H1 (cell line): ENCODE results near the gene MCM3AP. TPM values are rescaled to one million over a fixed set of nuclear protein-coding genes. Genes with fewer than 3 reads are reported as not detected.

Experiments
- CTCF ChIA-PET: fragments of 300-600 bp; sonication (Branson Sonifier 250); formaldehyde crosslinking; loops from one replicate; lab custom pipeline; 2021; ENCODE audit not compliant: partially characterized antibody; lab: Charles Lee
- POLR2A ChIA-PET: fragments of 300-600 bp; sonication (Branson Sonifier 250); formaldehyde crosslinking; loops from one replicate; lab custom pipeline; 2021; ENCODE audit warnings: inconsistent platforms; ENCODE audit not compliant: partially characterized antibody; lab: Charles Lee
- DNase-seq, 2 experiments: peaks; one replicate each; pipeline versions ENCODE4 v3.0.0 to v3.0.0-alpha.2; 2010 to 2022; ENCODE audit warnings: low spot score in 2 of 2, low read depth in 1 of 2, mixed read lengths in 1 of 2
- FAIRE-seq: peaks from 2 replicates; lab custom pipeline; 2011; peaks lifted over from hg19 to GRCh38; lab: Jason Lieb, UNC
- H2AFZ ChIP-seq: 2 replicates; pipeline ENCODE4 v1.8.1; 2012; ENCODE audit warnings: low read length, inconsistent platforms
- H2AK5ac ChIP-seq: 2 replicates; pipeline ENCODE4 v1.6.1; 2013; ENCODE audit warnings: low read depth, low read length
- H2BK120ac ChIP-seq: replicated peaks from 2 replicates; pipeline ENCODE3; 2013; ENCODE audit warnings: low read depth, low read length, inconsistent platforms
- H2BK12ac ChIP-seq: 2 replicates; pipeline ENCODE4 v1.6.1; 2013; ENCODE audit warnings: low read depth, low read length
- H2BK15ac ChIP-seq: 2 replicates; pipeline ENCODE4 v1.6.1; 2013; ENCODE audit warnings: low read length
- H2BK20ac ChIP-seq: 2 replicates; pipeline ENCODE4 v1.6.1; 2013; ENCODE audit warnings: low read length
- H2BK5ac ChIP-seq: 2 replicates; pipeline ENCODE4 v1.6.1; 2013; ENCODE audit warnings: low read depth, low read length
- H3K14ac ChIP-seq: 2 replicates; pipeline ENCODE4 v1.6.1; 2013; ENCODE audit warnings: inconsistent platforms; ENCODE audit not compliant: insufficient read length
- H3K18ac ChIP-seq: 2 replicates; pipeline ENCODE4 v1.6.1; 2013; ENCODE audit warnings: low read length; ENCODE audit errors: extremely low read depth
- H3K23ac ChIP-seq: 2 replicates; pipeline ENCODE4 v1.6.1; 2013; ENCODE audit warnings: inconsistent platforms; ENCODE audit not compliant: insufficient read length
- H3K23me2 ChIP-seq: 2 replicates; pipeline ENCODE4 v1.6.1; 2013; ENCODE audit warnings: low read depth, low read length
- H3K27ac ChIP-seq: 2 replicates; pipeline ENCODE4 v1.6.1; 2011; ENCODE audit warnings: low read depth, low read length, inconsistent platforms
- H3K27me3 ChIP-seq, 4 experiments: replicated peaks in 1 of 4; 1 replicate in 1 of 4; 2 replicates in 3 of 4; pipeline versions ENCODE4 v1.6.1 to v1.8.1; 2011 to 2013; ENCODE audit warnings: low read length in 3 of 4, mild to moderate bottlenecking in 3 of 4, inconsistent platforms in 2 of 4, mixed read lengths in 2 of 4, moderate library complexity in 1 of 4; ENCODE audit not compliant: control insufficient read depth in 3 of 4, insufficient read depth in 3 of 4; ENCODE audit errors: extremely low read depth in 1 of 4
- H3K36me3 ChIP-seq, 4 experiments: 2 replicates each; pipeline versions ENCODE4 v1.6.1 to v1.8.1; 2011 to 2013; ENCODE audit warnings: mild to moderate bottlenecking in 4 of 4, low read length in 3 of 4, moderate library complexity in 2 of 4, control low read depth in 1 of 4, inconsistent platforms in 1 of 4; ENCODE audit not compliant: insufficient read depth in 4 of 4, control insufficient read depth in 2 of 4
- H3K4ac ChIP-seq: replicated peaks from 2 replicates; pipeline ENCODE3; 2013; ENCODE audit warnings: low read length, low read depth, mixed read lengths, inconsistent platforms; ENCODE audit not compliant: insufficient read length
- H3K4me1 ChIP-seq, 4 experiments: replicated peaks in 1 of 4; 1 replicate in 1 of 4; 2 replicates in 3 of 4; pipeline versions ENCODE4 v1.6.1 to v1.8.1; 2011 to 2013; ENCODE audit warnings: low read length in 3 of 4, inconsistent platforms in 2 of 4, mixed read lengths in 1 of 4; ENCODE audit not compliant: insufficient read depth in 4 of 4, control insufficient read depth in 3 of 4
- H3K4me2 ChIP-seq, 2 experiments: 2 replicates each; pipeline versions ENCODE4 v1.6.1 to v1.8.1; 2011 to 2013; ENCODE audit warnings: low read depth in 2 of 2, low read length in 2 of 2, control low read depth in 1 of 2, inconsistent platforms in 1 of 2, mild to moderate bottlenecking in 1 of 2; ENCODE audit not compliant: insufficient read depth in 1 of 2
- H3K4me3 ChIP-seq, 4 experiments: fragments of 200-600, 300-600 bp in 1 of 4; sonication (generic), shearing (Covaris generic), sonication (Bioruptor Twin) in 1 of 4; 2 replicates each; pipeline versions ENCODE4 v1.5.1 to v1.8.1; 2011 to 2016; ENCODE audit warnings: low read length in 4 of 4, low read depth in 3 of 4, control low read depth in 2 of 4, inconsistent platforms in 2 of 4, mild to moderate bottlenecking in 2 of 4, mixed read lengths in 1 of 4, moderate library complexity in 1 of 4; ENCODE audit not compliant: insufficient read depth in 2 of 4; ENCODE audit errors: extremely low read depth in 1 of 4
- H3K56ac ChIP-seq: replicated peaks from 2 replicates; pipeline ENCODE3; 2013; ENCODE audit warnings: low read depth, mild to moderate bottlenecking, mixed read lengths, low read length, inconsistent platforms; ENCODE audit not compliant: insufficient read length
- H3K79me1 ChIP-seq: 2 replicates; pipeline ENCODE4 v1.6.1; 2013; ENCODE audit warnings: low read depth, low read length, control low read depth
- H3K79me2 ChIP-seq, 2 experiments: 2 replicates each; pipeline versions ENCODE4 v1.6.1 to v1.8.1; 2012 to 2013; ENCODE audit warnings: low read length in 2 of 2, mild to moderate bottlenecking in 2 of 2, inconsistent platforms in 1 of 2; ENCODE audit not compliant: insufficient read depth in 2 of 2, control insufficient read depth in 1 of 2
- H3K9ac ChIP-seq, 4 experiments: replicated peaks in 1 of 4; 1 replicate in 1 of 4; 2 replicates in 3 of 4; pipeline versions ENCODE4 v1.6.1 to v1.8.1; 2011 to 2013; ENCODE audit warnings: low read depth in 3 of 4, low read length in 3 of 4, control low read depth in 2 of 4, mild to moderate bottlenecking in 2 of 4, moderate library complexity in 2 of 4, inconsistent platforms in 1 of 4; ENCODE audit errors: extremely low read depth in 1 of 4
- H3K9me3 ChIP-seq, 2 experiments: 2 replicates each; pipeline versions ENCODE4 v1.6.1 to v1.8.1; 2012 to 2013; ENCODE audit warnings: mild to moderate bottlenecking in 2 of 2, moderate library complexity in 2 of 2, control low read depth in 1 of 2, inconsistent platforms in 1 of 2, low read depth in 1 of 2, low read length in 1 of 2, mixed read lengths in 1 of 2; ENCODE audit not compliant: insufficient read depth in 2 of 2
- H4K20me1 ChIP-seq, 2 experiments: replicated peaks in 1 of 2; 2 replicates each; pipeline versions ENCODE3 to v1.8.1; 2011 to 2013; ENCODE audit warnings: inconsistent platforms in 2 of 2, low read length in 2 of 2, mild to moderate bottlenecking in 1 of 2; ENCODE audit not compliant: insufficient read depth in 2 of 2, control insufficient read depth in 1 of 2
- H4K5ac ChIP-seq: 2 replicates; pipeline ENCODE4 v1.6.1; 2013; ENCODE audit warnings: low read length, low read depth, mixed read lengths, inconsistent platforms; ENCODE audit not compliant: insufficient read length
- H4K8ac ChIP-seq: 2 replicates; pipeline ENCODE4 v1.8.0; 2013; ENCODE audit warnings: mild to moderate bottlenecking, moderate library complexity, low read length, inconsistent platforms; ENCODE audit not compliant: insufficient read depth; ENCODE audit errors: extremely low read depth
- H4K91ac ChIP-seq: replicated peaks from 2 replicates; pipeline ENCODE3; 2013; ENCODE audit warnings: low read length, mixed read lengths, inconsistent platforms; ENCODE audit not compliant: insufficient read length
- ASH2L ChIP-seq: fragments of 200-600, 300-600 bp; sonication (generic); IDR thresholded peaks from one replicate; pipeline ENCODE4 v1.7.1; 2017; ENCODE audit warnings: low read length
- PHF8 ChIP-seq: fragments of 200-600 bp; sonication (generic); conservative IDR thresholded peaks from 2 replicates; pipeline ENCODE4 v1.7.1; 2012; ENCODE audit warnings: low read depth, mild to moderate bottlenecking, inconsistent platforms, low read length, moderate library complexity
- POLR2A ChIP-seq, 2 experiments: IDR thresholded peaks; 1 replicate in 1 of 2; 2 replicates in 1 of 2; pipeline ENCODE4 v1.6.1; 2011; ENCODE audit warnings: low read depth in 2 of 2, low read length in 2 of 2, mild to moderate bottlenecking in 2 of 2; ENCODE audit errors: control extremely low read depth in 1 of 2
- SIRT6 ChIP-seq: IDR thresholded peaks from one replicate; pipeline ENCODE4 v1.7.1; 2012; ENCODE audit warnings: low read length, inconsistent platforms
- TBP ChIP-seq: IDR thresholded peaks from 2 replicates; pipeline ENCODE4 v1.6.1; 2011; ENCODE audit warnings: low read depth, low read length, improper control_type of control experiment
- TCF12 ChIP-seq: IDR thresholded peaks from 2 replicates; pipeline ENCODE4 v1.6.1; 2011; ENCODE audit warnings: low read depth, mild to moderate bottlenecking, low read length
- TEAD4 ChIP-seq: IDR thresholded peaks from 2 replicates; pipeline ENCODE4 v1.6.1; 2012; ENCODE audit warnings: low read depth, low read length, inconsistent platforms, mixed read lengths
- YY1 ChIP-seq: IDR thresholded peaks from 2 replicates; pipeline ENCODE4 v1.6.1; 2011; ENCODE audit warnings: low read depth, mild to moderate bottlenecking, low read length
- WGBS, 2 experiments: shearing (Covaris generic) in 1 of 2; methylation state at CpG; one replicate each; pipeline versions ENCODE4 v1.1.6 to v1.1.7; 2013 to 2015; ENCODE audit warnings: low lambda C conversion rate in 2 of 2, mixed read lengths in 2 of 2, inconsistent platforms in 1 of 2, low coverage in 1 of 2, missing lambda C conversion rate in 1 of 2; ENCODE audit not compliant: insufficient replicate concordance in 2 of 2, insufficient coverage in 1 of 2, insufficient read length in 1 of 2; ENCODE audit errors: extremely low coverage in 1 of 2, missing lambda C conversion rate in 1 of 2; 5-methylcytosine and 5-hydroxymethylcytosine counted together
- polyA plus RNA-seq, 7 experiments: library from polyadenylated mRNA; depleted of rRNA in 3 of 7; stranded (reverse) in 5 of 7; unstranded in 2 of 7; fragments of >200 nt in 5 of 7; fragments of 200-250 nt in 2 of 7; gene quantifications; 1 replicate in 5 of 7; 2 replicates in 1 of 7; 4 replicates in 1 of 7; pipeline versions ENCODE4 v1.2.1 to v1.2.3, GENCODE V29; 2011 to 2013; ENCODE audit warnings: missing spikeins in 2 of 7, mixed read lengths in 2 of 7
- total RNA-seq: library from RNA; stranded (reverse); fragmentation: NEBNext Ultra II Directional; extraction: Animal tissue kit (Norgen Biotek cat#: 25700); gene quantifications from 2 replicates; pipeline ENCODE4 v1.2.1, GENCODE V29; 2021
- TF ChIP-seq, protein P1 (sequence below): IDR thresholded peaks from 2 replicates; pipeline ENCODE4 v1.6.1; 2012; ENCODE audit warnings: inconsistent platforms

Gene MCM3AP
- total and polyA plus RNA-seq, 2 of the 8 experiments (the other 6 are each of a cell fraction or from before 2014, with no cell fraction given), result 37.2 to 119 TPM

DNA sequence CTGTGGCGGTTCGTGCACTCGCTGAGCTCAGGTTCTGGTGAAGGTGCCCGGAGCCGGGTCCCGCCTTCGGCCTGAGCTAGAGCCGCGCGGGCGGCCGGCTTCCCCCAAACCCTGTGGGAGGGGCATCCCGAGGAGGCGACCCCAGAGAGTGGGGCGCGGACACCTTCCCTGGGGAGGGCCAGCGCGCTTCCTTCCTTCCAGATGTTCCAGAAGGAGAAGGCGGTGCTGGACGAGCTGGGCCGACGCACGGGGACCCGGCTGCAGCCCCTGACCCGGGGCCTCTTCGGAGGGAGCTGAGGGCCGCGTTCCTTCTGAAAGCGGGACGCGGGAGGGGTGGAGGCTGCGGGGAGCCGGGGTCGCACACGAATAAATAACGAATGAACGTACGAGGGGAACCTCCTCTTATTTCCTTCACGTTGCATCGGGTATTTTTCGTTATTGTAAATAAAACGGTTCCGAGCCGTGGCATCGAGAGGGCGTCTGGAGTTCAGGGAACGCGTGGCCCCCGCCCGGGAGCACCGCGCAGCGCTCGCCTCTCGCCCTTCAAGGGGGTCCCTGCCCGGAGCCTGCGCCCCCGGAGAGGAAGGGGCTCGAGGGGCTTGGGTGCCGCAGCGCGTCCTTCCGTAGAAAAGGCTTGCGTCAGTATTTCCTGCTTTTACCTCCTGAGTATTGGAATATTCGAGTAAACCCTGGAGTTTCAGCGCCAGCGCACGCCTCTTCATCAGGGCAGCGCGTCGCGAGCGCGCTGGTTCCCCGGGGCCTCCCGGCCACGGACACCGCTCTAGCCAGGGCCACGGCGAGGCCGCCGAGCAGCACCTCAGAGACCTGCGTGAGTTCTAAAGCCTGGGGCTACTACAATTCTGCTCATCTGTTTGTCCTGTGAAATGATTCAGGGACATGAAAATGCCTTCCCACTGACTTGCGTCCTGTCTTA is 12.2 kb upstream of the MCM3AP start:
- H2BK120ac ChIP-seq, result no peak overlapping the region
- H3K27me3 ChIP-seq, result peaks cover 0 to 3% (median 0%) of the 10 kb centered on the region in 4 experiments; a peak in 1 of 7 replicates
- peaks cover 0 to 23% (median 11%) of the 10 kb centered on the region in 4 experiments; a peak in 6 of 8 replicates for H3K36me3 ChIP-seq
- peaks cover 2 to 12% (median 8%) of the 10 kb centered on the region in 4 experiments; a peak in 6 of 7 replicates for H3K4me1 ChIP-seq
- no peak overlapping the region for H4K91ac ChIP-seq
- H3K4me2 ChIP-seq, result peak overlapping the region; percentile 80 to 93
- H4K8ac ChIP-seq, result no peak overlapping the region; the same call in 1 of the 2 replicates
- H3K23me2 ChIP-seq, result peaks cover 3% of the 10 kb centered on the region; the same call in 1 of the 2 replicates
- POLR2A ChIA-PET, result interaction anchor here (0.6 to 5.0 kb wide), 16 partner anchors 10 to 118 kb away, joined by 3 to 24 read pairs (median 3); partner anchors contain the start of genes C21orf58, LSS and YBEY
- FAIRE-seq (no peak), DNase-seq (peak in 1 of 2 experiments; percentile 74)
- CTCF ChIA-PET, result interaction anchor here (0.9 to 1.4 kb wide), 3 partner anchors 28 to 155 kb away, joined by 3 to 4 read pairs (median 3); a partner anchor contains a TSS
- H2AFZ ChIP-seq, result no peak overlapping the region; the same call in 1 of the 2 replicates
- H3K4me3 ChIP-seq, result peak overlapping the region; percentile 35 to 65 (median 56)
- no peak overlapping the region for H2BK20ac ChIP-seq
- H3K27ac ChIP-seq, result no peak overlapping the region
- no peak overlapping the region for H2BK5ac ChIP-seq
- no peak overlapping the region for H2BK15ac ChIP-seq
- WGBS, 2 experiments, result 8% methylated on average over 52 of the region's 84 CpGs; no CpG with 5 or more reads in 1 of the 2 experiments
- H3K56ac ChIP-seq, result peak overlapping the region; percentile 47
- no peaks in the 10 kb centered on the region for H3K9me3 ChIP-seq
- peaks cover 0 to 2% of the 10 kb centered on the region in 2 experiments for H4K20me1 ChIP-seq
- no peak overlapping the region for H3K23ac ChIP-seq
- H3K18ac ChIP-seq, result peak overlapping the region; percentile 71
- H3K9ac ChIP-seq, result peak overlapping the region in 3 of 4 experiments; percentile 34 to 56 (median 47); a peak in 5 of 7 replicates
- no peak overlapping the region for H2BK12ac ChIP-seq
- no peak overlapping the region for H3K4ac ChIP-seq
- H4K5ac ChIP-seq, result no peak overlapping the region
- H3K79me1 ChIP-seq, result no peaks in the 10 kb centered on the region
- no peak overlapping the region for H3K14ac ChIP-seq
- H3K79me2 ChIP-seq, result no peaks in the 10 kb centered on the region
- H2AK5ac ChIP-seq, result no peak overlapping the region
- TF ChIP-seq ASH2L (peak; percentile 66), TBP (no peak), SIRT6 (no peak), TEAD4 (no peak), POLR2A (IDR thresholded peaks at IDR 0.05; ENCODE audit: control extremely low read depth in 1 of 2, low read depth in 2 of 2, low read length in 2 of 2) (peak in 1 of 2 experiments; percentile 59; a peak in 1 of 3 replicates), YY1 (no peak), TCF12 (no peak), PHF8 (no peak; the same call in 1 of the 2 replicates)
- TF ChIP-seq, protein P1, sequence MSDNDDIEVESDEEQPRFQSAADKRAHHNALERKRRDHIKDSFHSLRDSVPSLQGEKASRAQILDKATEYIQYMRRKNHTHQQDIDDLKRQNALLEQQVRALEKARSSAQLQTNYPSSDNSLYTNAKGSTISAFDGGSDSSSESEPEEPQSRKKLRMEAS, result peak; percentile 46
